ENCODE measurements around the gene HOXB5. TPM values are rescaled to one million over a fixed set of nuclear protein-coding genes. Genes with fewer than 3 reads are reported as not detected.

The HOXB5 gene
- total and polyA plus RNA-seq, 9 donors = 0.04 to 2.8 (median 0.49) TPM; not detected in 1

DNA sequence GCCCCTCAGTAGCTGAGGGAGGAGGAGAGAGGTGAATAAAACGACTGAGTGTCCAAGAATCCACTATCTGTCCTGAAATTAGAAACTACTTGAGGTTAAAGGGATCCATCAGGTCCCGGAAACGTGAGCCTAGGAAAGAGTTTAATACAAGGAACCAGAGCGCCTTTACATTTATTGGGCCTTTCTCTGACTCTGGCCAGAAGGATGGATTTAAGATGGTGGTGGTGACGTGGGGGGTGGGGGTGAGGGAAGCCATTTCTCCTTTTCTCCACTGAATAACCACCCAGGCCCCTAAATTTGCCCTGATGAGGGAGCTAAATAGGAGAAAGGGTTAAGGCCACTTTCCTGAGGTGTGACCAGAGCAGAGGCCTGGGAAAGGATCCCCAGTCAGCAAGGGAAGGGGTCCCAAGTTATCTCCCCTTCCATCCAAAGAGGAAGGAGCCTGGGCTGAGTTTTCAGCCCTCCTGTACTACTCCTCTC, 33.6 kb upstream of the HOXB5 start:
- no peaks in the 10 kb centered on the region for H3K36me3 ChIP-seq
- intact Hi-C loops (cut with DNase I) = loop anchor here in 1 of 4 donors (10.0 kb wide), 1 partner anchor 292 kb away; no protein-coding TSS in a partner anchor
- DNase-seq = no peak
- peaks cover 2% of the 10 kb centered on the region for H3K4me1 ChIP-seq (ENCODE audit: insufficient read depth)
- peaks cover 2% of the 10 kb centered on the region for H3K27me3 ChIP-seq
- H3K27ac ChIP-seq = no peak overlapping the region
- H3K9me3 ChIP-seq = no peaks in the 10 kb centered on the region
- no peak overlapping the region for H3K4me3 ChIP-seq
- 4 to 12% (median 6%) methylated on average over 5 of the region's 5 CpGs for WGBS, 3 donors
- no peak for TF ChIP-seq POLR2A (IDR thresholded peaks at IDR 0.05)
- no peak for TF ChIP-seq EP300 (IDR thresholded peaks at IDR 0.05)
- TF ChIP-seq, protein P1, sequence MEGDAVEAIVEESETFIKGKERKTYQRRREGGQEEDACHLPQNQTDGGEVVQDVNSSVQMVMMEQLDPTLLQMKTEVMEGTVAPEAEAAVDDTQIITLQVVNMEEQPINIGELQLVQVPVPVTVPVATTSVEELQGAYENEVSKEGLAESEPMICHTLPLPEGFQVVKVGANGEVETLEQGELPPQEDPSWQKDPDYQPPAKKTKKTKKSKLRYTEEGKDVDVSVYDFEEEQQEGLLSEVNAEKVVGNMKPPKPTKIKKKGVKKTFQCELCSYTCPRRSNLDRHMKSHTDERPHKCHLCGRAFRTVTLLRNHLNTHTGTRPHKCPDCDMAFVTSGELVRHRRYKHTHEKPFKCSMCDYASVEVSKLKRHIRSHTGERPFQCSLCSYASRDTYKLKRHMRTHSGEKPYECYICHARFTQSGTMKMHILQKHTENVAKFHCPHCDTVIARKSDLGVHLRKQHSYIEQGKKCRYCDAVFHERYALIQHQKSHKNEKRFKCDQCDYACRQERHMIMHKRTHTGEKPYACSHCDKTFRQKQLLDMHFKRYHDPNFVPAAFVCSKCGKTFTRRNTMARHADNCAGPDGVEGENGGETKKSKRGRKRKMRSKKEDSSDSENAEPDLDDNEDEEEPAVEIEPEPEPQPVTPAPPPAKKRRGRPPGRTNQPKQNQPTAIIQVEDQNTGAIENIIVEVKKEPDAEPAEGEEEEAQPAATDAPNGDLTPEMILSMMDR (IDR thresholded peaks at IDR 0.05) = no peak

DNA sequence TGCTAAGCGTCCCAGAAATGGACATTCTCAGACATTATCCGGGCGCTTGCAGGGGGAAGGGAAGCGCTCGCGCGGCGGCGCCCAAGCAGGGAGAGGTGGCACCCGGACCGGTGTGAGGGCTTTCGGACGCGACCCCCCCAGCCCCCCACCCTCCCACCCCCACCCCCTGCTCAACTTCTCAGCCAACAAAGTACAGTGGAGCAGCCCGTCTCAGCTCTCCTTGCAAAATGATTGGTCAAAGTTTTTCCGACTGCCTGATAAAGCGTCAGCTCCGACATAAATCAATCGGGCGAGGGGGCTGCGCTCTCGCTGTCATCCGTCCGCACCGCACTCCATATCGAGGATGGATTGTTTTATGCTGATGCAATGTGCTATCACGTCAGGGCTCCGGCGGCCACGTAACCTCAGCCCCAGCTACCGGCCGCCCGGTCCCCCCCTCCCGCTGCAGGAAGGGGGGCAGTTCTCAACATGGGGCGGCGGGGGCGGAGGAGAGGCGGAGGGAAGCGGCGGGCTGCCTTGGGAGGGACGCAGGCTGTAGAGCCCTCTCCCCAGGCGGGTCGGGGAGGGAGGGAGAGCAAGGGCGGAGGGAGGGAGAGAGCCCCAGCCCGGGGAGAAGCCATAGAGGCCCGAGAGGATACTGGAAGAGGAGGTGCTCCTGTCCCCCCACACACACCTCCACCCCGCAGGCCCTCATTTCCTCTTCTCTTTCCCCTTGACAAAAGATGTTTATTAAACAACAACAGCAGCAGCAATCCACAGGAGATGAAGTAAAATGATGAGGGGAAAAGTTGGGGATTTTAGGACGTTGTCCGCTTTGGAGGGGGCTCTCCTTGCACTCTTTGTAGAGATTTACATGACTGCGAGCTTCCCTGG, 32.9 kb upstream of the HOXB5 start, which contains the start of gene HOXB9:
HOXB9 (minus strand) TSS at position 114 of the 873 bp plus-strand sequence; CDS start at position 25, 89 bp downstream.
- H3K27me3 ChIP-seq = peaks cover 5% of the 10 kb centered on the region
- H3K27ac ChIP-seq = no peak within 1 kb of the TSS
- 1 to 3% (median 2%) methylated on average over 41 to 50 of the region's 50 CpGs for WGBS, 3 donors
- H3K4me3 ChIP-seq = peak within 1 kb of the TSS; percentile 33
- no peak for TF ChIP-seq POLR2A (IDR thresholded peaks at IDR 0.05)
- TF ChIP-seq, protein P1 (IDR thresholded peaks at IDR 0.05) = no peak
- no peak for TF ChIP-seq EP300 (IDR thresholded peaks at IDR 0.05)
- intact Hi-C loops (cut with DNase I) = loop anchor here in 1 of 4 donors (10.0 kb wide), 1 partner anchor 292 kb away; no protein-coding TSS in a partner anchor
- no peaks in the 10 kb centered on the region for H3K36me3 ChIP-seq
- DNase-seq = no peak
- peaks cover 2% of the 10 kb centered on the region for H3K4me1 ChIP-seq (ENCODE audit: insufficient read depth)
- no peaks in the 10 kb centered on the region for H3K9me3 ChIP-seq

DNA sequence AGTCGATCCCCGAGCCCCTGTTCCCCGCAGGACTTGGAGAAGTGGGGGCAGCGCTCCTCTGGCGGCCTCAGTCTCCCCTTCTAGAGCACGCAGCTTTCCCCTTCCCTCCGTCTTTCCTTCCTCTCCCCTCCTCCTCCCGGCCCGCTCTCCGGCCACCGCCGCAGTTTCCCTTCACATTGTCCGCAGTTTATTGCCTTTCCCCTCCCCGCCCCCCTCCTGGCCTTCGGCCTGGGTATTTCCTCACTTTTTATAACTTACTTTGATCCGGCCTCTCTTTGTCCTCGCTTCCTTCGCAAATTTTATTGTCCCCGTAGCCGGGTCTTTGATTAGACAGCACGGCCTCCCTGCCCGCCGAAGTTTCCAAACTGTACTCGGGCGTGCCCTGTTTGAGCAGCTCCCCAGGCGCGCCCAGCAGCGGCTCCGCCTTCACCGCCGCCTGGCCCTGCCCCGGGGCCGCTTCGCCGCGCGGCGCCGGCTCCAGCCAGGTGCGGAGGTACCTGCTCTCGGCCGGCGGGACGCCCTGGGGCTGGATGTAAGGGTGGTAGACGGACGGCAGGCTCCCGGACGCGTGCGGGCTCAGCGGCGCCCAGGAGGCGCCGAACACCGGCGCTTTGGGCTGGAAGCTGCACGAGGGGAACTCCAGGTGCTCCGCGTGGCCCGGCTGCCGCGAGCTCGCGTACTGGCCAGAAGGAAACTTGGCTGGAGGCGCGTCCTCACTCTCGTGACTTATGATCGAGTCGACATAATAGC, 32.1 kb upstream of the HOXB5 start:
- H3K4me3 ChIP-seq = peak overlapping the region; percentile 33
- no peaks in the 10 kb centered on the region for H3K9me3 ChIP-seq
- intact Hi-C loops (cut with DNase I) = loop anchor here in 1 of 4 donors (10.0 kb wide), 1 partner anchor 291 kb away; no protein-coding TSS in a partner anchor
- H3K27me3 ChIP-seq = peaks cover 8% of the 10 kb centered on the region
- no peak overlapping the region for H3K27ac ChIP-seq
- WGBS, 3 donors = 0 to 1% (median 0%) methylated on average over 68 to 69 of the region's 69 CpGs
- no peaks in the 10 kb centered on the region for H3K36me3 ChIP-seq
- no peak for DNase-seq
- TF ChIP-seq, protein P1 (IDR thresholded peaks at IDR 0.05) = no peak
- TF ChIP-seq EP300 (IDR thresholded peaks at IDR 0.05) (no peak), POLR2A (IDR thresholded peaks at IDR 0.05) (no peak)
- peaks cover 2% of the 10 kb centered on the region for H3K4me1 ChIP-seq (ENCODE audit: insufficient read depth)

All from ovary (tissue), 9 donors.